ENCODE results near the gene NCAM1. TPM values are rescaled to one million over a fixed set of nuclear protein-coding genes. Genes with fewer than 3 reads are reported as not detected.

Gene NCAM1
- total RNA-seq, 3 donors from 2014 or later = 6.3 to 97.0 (median 9.3) TPM

DNA sequence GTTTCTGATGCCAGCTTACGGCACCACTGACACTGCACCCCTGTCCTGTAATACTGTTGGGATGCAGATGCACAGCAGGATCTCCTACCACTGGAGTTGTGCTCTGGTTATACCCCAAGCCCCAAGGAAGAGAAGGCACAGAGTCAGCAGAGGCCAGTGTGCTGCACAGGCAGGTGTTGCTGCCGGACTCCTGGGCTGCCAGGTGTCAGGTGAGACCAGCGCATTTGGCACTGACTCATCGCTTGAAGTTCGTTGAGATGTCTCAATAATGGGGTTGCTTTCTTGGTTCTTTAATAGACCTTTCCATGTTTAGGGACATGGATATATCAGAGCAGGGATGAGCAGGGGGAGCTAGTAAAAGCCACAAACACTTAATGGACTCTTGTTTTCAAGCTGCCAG, 277.5 kb downstream of the NCAM1 start:
- ATAC-seq (no peak), DNase-seq (no peak)
- no peaks in the 10 kb centered on the region for H3K4me1 ChIP-seq (ENCODE audit: low read depth)
- no peak overlapping the region for H3K4me3 ChIP-seq
- intact Hi-C loops (cut with DNase I, micrococcal nuclease) = no loop called here
- no peaks in the 10 kb centered on the region for H3K36me3 ChIP-seq (ENCODE audit: low read depth)
- TF ChIP-seq, protein P1, sequence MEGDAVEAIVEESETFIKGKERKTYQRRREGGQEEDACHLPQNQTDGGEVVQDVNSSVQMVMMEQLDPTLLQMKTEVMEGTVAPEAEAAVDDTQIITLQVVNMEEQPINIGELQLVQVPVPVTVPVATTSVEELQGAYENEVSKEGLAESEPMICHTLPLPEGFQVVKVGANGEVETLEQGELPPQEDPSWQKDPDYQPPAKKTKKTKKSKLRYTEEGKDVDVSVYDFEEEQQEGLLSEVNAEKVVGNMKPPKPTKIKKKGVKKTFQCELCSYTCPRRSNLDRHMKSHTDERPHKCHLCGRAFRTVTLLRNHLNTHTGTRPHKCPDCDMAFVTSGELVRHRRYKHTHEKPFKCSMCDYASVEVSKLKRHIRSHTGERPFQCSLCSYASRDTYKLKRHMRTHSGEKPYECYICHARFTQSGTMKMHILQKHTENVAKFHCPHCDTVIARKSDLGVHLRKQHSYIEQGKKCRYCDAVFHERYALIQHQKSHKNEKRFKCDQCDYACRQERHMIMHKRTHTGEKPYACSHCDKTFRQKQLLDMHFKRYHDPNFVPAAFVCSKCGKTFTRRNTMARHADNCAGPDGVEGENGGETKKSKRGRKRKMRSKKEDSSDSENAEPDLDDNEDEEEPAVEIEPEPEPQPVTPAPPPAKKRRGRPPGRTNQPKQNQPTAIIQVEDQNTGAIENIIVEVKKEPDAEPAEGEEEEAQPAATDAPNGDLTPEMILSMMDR (IDR thresholded peaks at IDR 0.05) = no peak
- no peaks in the 10 kb centered on the region for H3K9me3 ChIP-seq

DNA sequence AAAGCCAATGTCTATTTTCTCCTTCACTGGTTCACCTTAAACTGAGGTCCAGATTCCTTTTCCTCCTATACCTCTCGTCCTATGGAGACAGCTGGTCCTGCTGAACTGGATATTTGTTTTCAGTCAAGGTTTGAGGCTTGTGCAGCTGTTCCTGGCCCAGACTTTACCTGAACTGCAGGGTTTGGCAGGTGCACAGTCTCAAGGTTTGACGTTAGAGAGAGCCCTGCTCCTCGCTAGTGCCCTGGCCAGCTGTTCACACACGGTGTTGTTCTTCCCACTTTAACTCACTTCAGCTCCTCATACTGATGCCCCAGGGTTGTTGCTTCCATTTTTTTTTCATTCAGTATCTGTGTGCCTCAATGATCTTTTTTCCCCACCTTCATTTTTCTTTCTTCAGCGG, 279.2 kb downstream of the NCAM1 start:
- no peak for DNase-seq
- intact Hi-C loops (cut with DNase I, micrococcal nuclease) = no loop called here
- no peak for ATAC-seq
- no peaks in the 10 kb centered on the region for H3K4me1 ChIP-seq (ENCODE audit: low read depth)
- H3K4me3 ChIP-seq = no peak overlapping the region
- no peaks in the 10 kb centered on the region for H3K36me3 ChIP-seq (ENCODE audit: low read depth)
- H3K9me3 ChIP-seq = no peaks in the 10 kb centered on the region
- TF ChIP-seq, protein P1 (IDR thresholded peaks at IDR 0.05) = no peak

DNA sequence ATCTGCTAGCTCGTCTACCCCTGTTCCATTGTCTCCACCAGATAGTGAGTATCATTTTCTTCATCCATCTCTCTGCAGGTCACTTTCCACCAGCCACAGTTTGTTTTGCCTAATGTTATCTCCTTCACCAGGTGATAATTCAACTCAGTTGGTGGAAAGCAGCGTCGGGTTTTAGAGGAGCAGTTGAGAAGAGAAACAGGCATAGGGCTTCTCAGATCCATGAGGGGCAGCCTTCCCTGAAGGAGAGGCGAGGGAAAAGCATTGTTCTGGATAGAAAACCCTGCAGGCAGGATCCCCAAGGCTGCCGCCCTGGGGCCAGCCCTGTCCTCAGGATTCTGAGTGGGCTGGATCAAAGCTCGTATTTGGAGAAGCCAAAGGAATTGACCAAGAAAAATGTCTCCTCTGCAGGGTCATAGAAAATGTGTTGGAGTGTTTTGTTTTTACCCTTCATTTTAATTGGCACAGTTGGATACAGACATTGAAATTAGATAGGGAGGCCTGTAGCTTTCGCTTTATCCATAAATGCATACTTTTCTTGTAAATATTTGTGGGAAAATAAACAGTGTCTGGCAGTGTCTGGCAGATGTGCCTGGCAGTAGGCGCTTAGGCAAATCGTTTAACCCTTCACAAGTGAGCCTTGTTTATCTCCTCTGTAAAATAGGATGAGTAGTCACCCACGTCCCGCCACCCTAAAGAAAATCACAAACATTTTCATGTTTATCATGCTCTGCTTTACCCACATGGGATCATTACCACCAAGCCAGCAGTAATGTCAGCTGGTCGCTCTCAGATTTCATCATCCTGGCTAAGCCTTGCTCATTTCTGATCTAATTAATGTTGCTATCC, 279.8 kb downstream of the NCAM1 start:
- DNase-seq = no peak
- no peaks in the 10 kb centered on the region for H3K9me3 ChIP-seq
- ATAC-seq = no peak
- no peak overlapping the region for H3K4me3 ChIP-seq
- H3K4me1 ChIP-seq (ENCODE audit: low read depth) = no peaks in the 10 kb centered on the region
- TF ChIP-seq, protein P1 (IDR thresholded peaks at IDR 0.05) = no peak
- intact Hi-C loops (cut with DNase I, micrococcal nuclease) = no loop called here
- H3K36me3 ChIP-seq (ENCODE audit: low read depth) = no peaks in the 10 kb centered on the region

- DNase-seq (no peak), ATAC-seq (no peak)
- H3K4me3 ChIP-seq = no peak overlapping the region
- no peaks in the 10 kb centered on the region for H3K9me3 ChIP-seq
- H3K4me1 ChIP-seq (ENCODE audit: low read depth) = no peaks in the 10 kb centered on the region
- TF ChIP-seq, protein P1 (IDR thresholded peaks at IDR 0.05) = no peak
- H3K36me3 ChIP-seq (ENCODE audit: low read depth) = no peaks in the 10 kb centered on the region
- intact Hi-C loops (cut with DNase I, micrococcal nuclease) = no loop called here
Measured at GRCh38 chr11:113241636-113242054, 280.4 kb downstream of the NCAM1 start.

- DNase-seq (no peak), ATAC-seq (no peak)
- H3K4me1 ChIP-seq (ENCODE audit: low read depth) = no peaks in the 10 kb centered on the region
- no peaks in the 10 kb centered on the region for H3K9me3 ChIP-seq
- no peaks in the 10 kb centered on the region for H3K36me3 ChIP-seq (ENCODE audit: low read depth)
- intact Hi-C loops (cut with DNase I, micrococcal nuclease) = no loop called here
- no peak overlapping the region for H3K4me3 ChIP-seq
- TF ChIP-seq, protein P1 (IDR thresholded peaks at IDR 0.05) = no peak
Measured at GRCh38 chr11:113242060-113242459, 280.8 kb downstream of the NCAM1 start.

Measured in mucosa of descending colon (tissue), 3 donors.